ENCODE measurements around the gene SLC16A13. TPM values are rescaled to one million over a fixed set of nuclear protein-coding genes. Genes with fewer than 3 reads are reported as not detected.

Gene SLC16A13
- total RNA-seq, 4 donors from 2014 or later: 1.2 to 6.7 (median 4.1) TPM

GRCh38 chr17:7004398-7005253 lies 31.2 kb upstream of the SLC16A13 start:
- Histone ChIP-seq H3K9me3 (no peaks in the 10 kb centered on the region), H3K36me3 (peaks cover 11 to 13% of the 10 kb centered on the region in 2 donors), H3K27me3 (no peaks in the 10 kb centered on the region), H3K27ac (no peak overlapping the region), H3K4me1 (no peaks in the 10 kb centered on the region), H3K4me3 (replicated peaks in 1 of 3) (no peak overlapping the region)
- no peak for TF ChIP-seq POLR2A (IDR thresholded peaks at IDR 0.05)
- peak in 4 of 6 experiments; percentile 56 to 67 (median 64) for TF ChIP-seq CTCF (IDR thresholded peaks at IDR 0.05)
- no peak for DNase-seq
- WGBS, 2 donors: 80 to 81% methylated on average over 2 of the region's 2 CpGs
- intact Hi-C loops (cut with DNase I): loop anchor here (5.0 kb wide), 1 partner anchor 92 kb away; no protein-coding TSS in a partner anchor

GRCh38 chr17:7005716-7006115 lies 30.1 kb upstream of the SLC16A13 start:
- Histone ChIP-seq H3K4me3 (replicated peaks in 1 of 3) (no peak overlapping the region), H3K36me3 (peaks cover 11 to 13% of the 10 kb centered on the region in 2 donors), H3K9me3 (no peaks in the 10 kb centered on the region), H3K27ac (no peak overlapping the region), H3K27me3 (no peaks in the 10 kb centered on the region), H3K4me1 (peaks cover 4 to 5% of the 10 kb centered on the region in 2 donors)
- intact Hi-C loops (cut with DNase I): no loop called here
- no peak for DNase-seq
- TF ChIP-seq CTCF (IDR thresholded peaks at IDR 0.05) (no peak), POLR2A (IDR thresholded peaks at IDR 0.05) (no peak)
- 79 to 92% methylated on average over 6 of the region's 7 CpGs for WGBS, 2 donors

- Histone ChIP-seq H3K4me1 (peaks cover 14 to 16% of the 10 kb centered on the region in 2 donors), H3K9me3 (no peaks in the 10 kb centered on the region), H3K4me3 (replicated peaks in 1 of 3) (no peak overlapping the region), H3K27me3 (no peaks in the 10 kb centered on the region), H3K27ac (no peak overlapping the region), H3K36me3 (peaks cover 3 to 4% of the 10 kb centered on the region in 2 donors)
- no peak for TF ChIP-seq POLR2A (IDR thresholded peaks at IDR 0.05)
- no peak for TF ChIP-seq CTCF (IDR thresholded peaks at IDR 0.05)
- WGBS, 2 donors: 86% methylated on average over 2 of the region's 2 CpGs
- no peak for DNase-seq
- intact Hi-C loops (cut with DNase I): no loop called here
Measured at GRCh38 chr17:7007143-7007542, 28.7 kb upstream of the SLC16A13 start.

GRCh38 chr17:7010523-7010922 lies 25.3 kb upstream of the SLC16A13 start:
- 96 to 98% methylated on average over 2 of the region's 2 CpGs for WGBS, 2 donors
- no peaks in the 10 kb centered on the region for H3K9me3 ChIP-seq
- no peak overlapping the region for H3K27ac ChIP-seq
- TF ChIP-seq POLR2A (IDR thresholded peaks at IDR 0.05) (no peak), CTCF (IDR thresholded peaks at IDR 0.05) (no peak)
- no peak overlapping the region for H3K4me3 ChIP-seq (replicated peaks in 1 of 3)
- intact Hi-C loops (cut with DNase I): no loop called here
- no peaks in the 10 kb centered on the region for H3K27me3 ChIP-seq
- H3K4me1 ChIP-seq: peaks cover 27 to 35% of the 10 kb centered on the region in 2 donors
- DNase-seq: no peak
- no peaks in the 10 kb centered on the region for H3K36me3 ChIP-seq

GRCh38 chr17:7011415-7011814 lies 24.4 kb upstream of the SLC16A13 start:
- 51 to 54% methylated on average over 14 of the region's 14 CpGs for WGBS, 2 donors
- no peaks in the 10 kb centered on the region for H3K36me3 ChIP-seq
- no peaks in the 10 kb centered on the region for H3K27me3 ChIP-seq
- peak overlapping the region; percentile 70 to 98 (median 73) for H3K4me3 ChIP-seq (replicated peaks in 1 of 3)
- no peak overlapping the region for H3K27ac ChIP-seq
- TF ChIP-seq CTCF (IDR thresholded peaks at IDR 0.05) (no peak), POLR2A (IDR thresholded peaks at IDR 0.05) (no peak)
- no peaks in the 10 kb centered on the region for H3K9me3 ChIP-seq
- no peak for DNase-seq
- intact Hi-C loops (cut with DNase I): no loop called here
- peaks cover 35 to 36% of the 10 kb centered on the region in 2 donors for H3K4me1 ChIP-seq

Measured in thyroid gland (tissue), 4 donors.